GM12878 (cell line): ENCODE results near the gene BICRA.

Source experiments
- CBX3 ChIP-seq: fragments of 200-600 bp; sonication (generic); IDR thresholded peaks from 2 replicates; pipeline ENCODE4 v1.6.1; 2016; ENCODE audit warnings: low read depth, borderline replicate concordance
- JUND ChIP-seq: IDR thresholded peaks from 2 replicates; pipeline ENCODE4 v1.6.1; 2012; ENCODE audit warnings: low read depth, mild to moderate bottlenecking, low read length, improper control_type of control experiment, moderate library complexity
- MEF2A ChIP-seq: IDR thresholded peaks from 2 replicates; pipeline ENCODE4 v1.6.1; 2011; ENCODE audit warnings: low read depth, mild to moderate bottlenecking, low read length, moderate library complexity; ENCODE audit not compliant: insufficient read depth
- POLR2A ChIP-seq: IDR thresholded peaks from 2 replicates; pipeline ENCODE4 v1.6.1; 2011; ENCODE audit warnings: low read depth, mild to moderate bottlenecking, low read length
- POU2F2 ChIP-seq: IDR thresholded peaks from 3 replicates; pipeline ENCODE4 v1.6.1; 2011; ENCODE audit warnings: low read depth, mild to moderate bottlenecking, low read length, borderline replicate concordance
- SP1 ChIP-seq: IDR thresholded peaks from one replicate; pipeline ENCODE4 v1.6.1; 2011; ENCODE audit warnings: low read depth, low read length
- SREBF2 ChIP-seq: IDR thresholded peaks from 2 replicates; pipeline ENCODE4 v1.6.1; 2012; ENCODE audit warnings: mild to moderate bottlenecking, low read length
- TBL1XR1 ChIP-seq: IDR thresholded peaks from 2 replicates; pipeline ENCODE4 v1.6.1; 2012; ENCODE audit warnings: low read depth, low read length, improper control_type of control experiment
- TF ChIP-seq, protein P1 (sequence below): fragments of 450-650 bp; IDR thresholded peaks from 2 replicates; pipeline ENCODE4 v1.6.1; 2017; ENCODE audit warnings: mild to moderate bottlenecking, moderate library complexity
- TF ChIP-seq, protein P2 (sequence below): IDR thresholded peaks from 2 replicates; pipeline ENCODE4 v1.6.1; 2011; ENCODE audit warnings: borderline replicate concordance, low read depth, mild to moderate bottlenecking, moderate library complexity, low read length; ENCODE audit not compliant: insufficient read depth, poor library complexity, severe bottlenecking
- TF ChIP-seq, protein P3 (sequence below), 3 experiments: IDR thresholded peaks in 2 of 3; conservative IDR thresholded peaks in 1 of 3; 2 replicates each; pipeline ENCODE4 v1.5.1; 2011; ENCODE audit warnings: low read depth in 3 of 3, low read length in 3 of 3, mild to moderate bottlenecking in 3 of 3, control low read depth in 2 of 3, moderate library complexity in 2 of 3, inconsistent platforms in 1 of 3, mixed read lengths in 1 of 3; ENCODE audit not compliant: control insufficient read depth in 2 of 3, insufficient read depth in 1 of 3; ENCODE audit errors: extremely low read depth in 1 of 3

DNA sequence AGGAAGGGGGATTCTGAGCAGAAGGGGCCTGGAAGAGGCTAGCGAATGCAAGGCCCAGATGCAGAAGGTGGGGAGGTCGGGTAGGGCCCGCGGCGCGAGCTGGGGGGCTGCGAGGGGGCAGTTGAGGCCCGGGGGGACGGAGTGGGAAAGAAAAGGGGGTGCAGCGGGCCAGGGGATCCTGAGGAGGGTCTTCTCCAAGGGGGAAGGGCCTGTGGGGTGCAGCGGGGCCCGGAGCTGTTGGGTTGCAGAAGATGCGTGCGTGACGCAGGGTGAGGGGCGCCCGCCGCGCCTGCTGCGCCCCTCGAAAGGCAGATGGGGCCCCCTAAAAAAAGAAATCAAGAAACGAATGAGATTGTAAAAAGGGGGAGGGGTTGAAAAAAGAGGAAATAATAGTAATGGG, 36.3 kb upstream of the BICRA start:
- TF ChIP-seq, protein P1, sequence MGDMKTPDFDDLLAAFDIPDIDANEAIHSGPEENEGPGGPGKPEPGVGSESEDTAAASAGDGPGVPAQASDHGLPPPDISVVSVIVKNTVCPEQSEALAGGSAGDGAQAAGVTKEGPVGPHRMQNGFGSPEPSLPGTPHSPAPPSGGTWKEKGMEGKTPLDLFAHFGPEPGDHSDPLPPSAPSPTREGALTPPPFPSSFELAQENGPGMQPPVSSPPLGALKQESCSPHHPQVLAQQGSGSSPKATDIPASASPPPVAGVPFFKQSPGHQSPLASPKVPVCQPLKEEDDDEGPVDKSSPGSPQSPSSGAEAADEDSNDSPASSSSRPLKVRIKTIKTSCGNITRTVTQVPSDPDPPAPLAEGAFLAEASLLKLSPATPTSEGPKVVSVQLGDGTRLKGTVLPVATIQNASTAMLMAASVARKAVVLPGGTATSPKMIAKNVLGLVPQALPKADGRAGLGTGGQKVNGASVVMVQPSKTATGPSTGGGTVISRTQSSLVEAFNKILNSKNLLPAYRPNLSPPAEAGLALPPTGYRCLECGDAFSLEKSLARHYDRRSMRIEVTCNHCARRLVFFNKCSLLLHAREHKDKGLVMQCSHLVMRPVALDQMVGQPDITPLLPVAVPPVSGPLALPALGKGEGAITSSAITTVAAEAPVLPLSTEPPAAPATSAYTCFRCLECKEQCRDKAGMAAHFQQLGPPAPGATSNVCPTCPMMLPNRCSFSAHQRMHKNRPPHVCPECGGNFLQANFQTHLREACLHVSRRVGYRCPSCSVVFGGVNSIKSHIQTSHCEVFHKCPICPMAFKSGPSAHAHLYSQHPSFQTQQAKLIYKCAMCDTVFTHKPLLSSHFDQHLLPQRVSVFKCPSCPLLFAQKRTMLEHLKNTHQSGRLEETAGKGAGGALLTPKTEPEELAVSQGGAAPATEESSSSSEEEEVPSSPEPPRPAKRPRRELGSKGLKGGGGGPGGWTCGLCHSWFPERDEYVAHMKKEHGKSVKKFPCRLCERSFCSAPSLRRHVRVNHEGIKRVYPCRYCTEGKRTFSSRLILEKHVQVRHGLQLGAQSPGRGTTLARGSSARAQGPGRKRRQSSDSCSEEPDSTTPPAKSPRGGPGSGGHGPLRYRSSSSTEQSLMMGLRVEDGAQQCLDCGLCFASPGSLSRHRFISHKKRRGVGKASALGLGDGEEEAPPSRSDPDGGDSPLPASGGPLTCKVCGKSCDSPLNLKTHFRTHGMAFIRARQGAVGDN, result no peak
- TF ChIP-seq SP1 (no peak), TBL1XR1 (no peak), JUND (no peak), POLR2A (no peak), CBX3 (no peak), SREBF2 (no peak), MEF2A (no peak), POU2F2 (no peak)
- TF ChIP-seq, protein P2, sequence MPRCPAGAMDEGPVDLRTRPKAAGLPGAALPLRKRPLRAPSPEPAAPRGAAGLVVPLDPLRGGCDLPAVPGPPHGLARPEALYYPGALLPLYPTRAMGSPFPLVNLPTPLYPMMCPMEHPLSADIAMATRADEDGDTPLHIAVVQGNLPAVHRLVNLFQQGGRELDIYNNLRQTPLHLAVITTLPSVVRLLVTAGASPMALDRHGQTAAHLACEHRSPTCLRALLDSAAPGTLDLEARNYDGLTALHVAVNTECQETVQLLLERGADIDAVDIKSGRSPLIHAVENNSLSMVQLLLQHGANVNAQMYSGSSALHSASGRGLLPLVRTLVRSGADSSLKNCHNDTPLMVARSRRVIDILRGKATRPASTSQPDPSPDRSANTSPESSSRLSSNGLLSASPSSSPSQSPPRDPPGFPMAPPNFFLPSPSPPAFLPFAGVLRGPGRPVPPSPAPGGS, result no peak
- TF ChIP-seq, protein P3, sequence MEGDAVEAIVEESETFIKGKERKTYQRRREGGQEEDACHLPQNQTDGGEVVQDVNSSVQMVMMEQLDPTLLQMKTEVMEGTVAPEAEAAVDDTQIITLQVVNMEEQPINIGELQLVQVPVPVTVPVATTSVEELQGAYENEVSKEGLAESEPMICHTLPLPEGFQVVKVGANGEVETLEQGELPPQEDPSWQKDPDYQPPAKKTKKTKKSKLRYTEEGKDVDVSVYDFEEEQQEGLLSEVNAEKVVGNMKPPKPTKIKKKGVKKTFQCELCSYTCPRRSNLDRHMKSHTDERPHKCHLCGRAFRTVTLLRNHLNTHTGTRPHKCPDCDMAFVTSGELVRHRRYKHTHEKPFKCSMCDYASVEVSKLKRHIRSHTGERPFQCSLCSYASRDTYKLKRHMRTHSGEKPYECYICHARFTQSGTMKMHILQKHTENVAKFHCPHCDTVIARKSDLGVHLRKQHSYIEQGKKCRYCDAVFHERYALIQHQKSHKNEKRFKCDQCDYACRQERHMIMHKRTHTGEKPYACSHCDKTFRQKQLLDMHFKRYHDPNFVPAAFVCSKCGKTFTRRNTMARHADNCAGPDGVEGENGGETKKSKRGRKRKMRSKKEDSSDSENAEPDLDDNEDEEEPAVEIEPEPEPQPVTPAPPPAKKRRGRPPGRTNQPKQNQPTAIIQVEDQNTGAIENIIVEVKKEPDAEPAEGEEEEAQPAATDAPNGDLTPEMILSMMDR (IDR thresholded peaks at IDR 0.05 in 2 of 3, conservative IDR thresholded peaks at IDR 0.05 in 1 of 3; ENCODE audit: control insufficient read depth in 2 of 3, extremely low read depth in 1 of 3, insufficient read depth in 1 of 3, low read depth in 3 of 3, low read length in 3 of 3), result no peak
